Neural cell (in vitro differentiated cells): ENCODE measurements around the gene CTDSP2. TPM values are rescaled to one million over a fixed set of nuclear protein-coding genes. Genes with fewer than 3 reads are reported as not detected.
A peak's percentile ranks its signal among the peaks of the same experiment; 100 is the strongest.
"Not testable (repeated sequence)": the region's sequence is repeated elsewhere in the genome, so short reads cannot be mapped to it uniquely, and the experiment has no call there.

Experiments used
- H2AFZ ChIP-seq: fragments of 200-600, 300-800 bp; sonication (generic), shearing (Covaris generic); 2 replicates; pipeline ENCODE4 v1.6.0; 2014; ENCODE audit warnings: low read depth, mild to moderate bottlenecking, antibody characterized with exemption, low read length, moderate library complexity
- H3F3A ChIP-seq: fragments of 200-600 bp; shearing (Covaris generic); 2 replicates; pipeline ENCODE4 v1.6.1; 2016; ENCODE audit warnings: mild to moderate bottlenecking, moderate library complexity, mixed read lengths, antibody characterized with exemption, low read length; ENCODE audit not compliant: insufficient read depth, poor library complexity, severe bottlenecking
- H3K27ac ChIP-seq: fragments of 200-600, 300-800 bp; sonication (generic), shearing (Covaris generic); 2 replicates; pipeline ENCODE4 v1.5.1; 2014; ENCODE audit warnings: mild to moderate bottlenecking, low read length, moderate library complexity
- H3K27me3 ChIP-seq: fragments of 300-800, 200-600 bp; sonication (generic), shearing (Covaris generic); 2 replicates; pipeline ENCODE4 v1.6.0; 2014; ENCODE audit warnings: mild to moderate bottlenecking, low read depth, low read length, moderate library complexity; ENCODE audit not compliant: insufficient read depth
- H3K36me3 ChIP-seq: fragments of 300-800, 200-600 bp; sonication (generic), shearing (Covaris generic); 2 replicates; pipeline ENCODE4 v1.5.1; 2014; ENCODE audit warnings: mild to moderate bottlenecking, antibody characterized with exemption, low read length, moderate library complexity; ENCODE audit not compliant: insufficient read depth
- H3K4me2 ChIP-seq: fragments of 300-800, 200-600 bp; sonication (generic), shearing (Covaris generic); 2 replicates; pipeline ENCODE4 v1.6.0; 2014; ENCODE audit warnings: mild to moderate bottlenecking, low read length
- H3K4me3 ChIP-seq: fragments of 300-800, 200-600 bp; sonication (generic), shearing (Covaris generic); 2 replicates; pipeline ENCODE4 v1.5.1; 2014; ENCODE audit warnings: mild to moderate bottlenecking, low read length, moderate library complexity
- H3K79me2 ChIP-seq: fragments of 200-600 bp; shearing (Covaris generic); replicated peaks from 2 replicates; pipeline ENCODE4 v1.6.0; 2014; ENCODE audit warnings: mild to moderate bottlenecking, low read length, moderate library complexity; ENCODE audit not compliant: insufficient read depth
- H3K9ac ChIP-seq: fragments of 300-800, 200-600 bp; sonication (generic), shearing (Covaris generic); 2 replicates; pipeline ENCODE4 v1.6.1; 2016; ENCODE audit warnings: mild to moderate bottlenecking, low read length, mixed read lengths
- H3K9me2 ChIP-seq: fragments of 200-600 bp; shearing (Covaris generic); 2 replicates; pipeline ENCODE4 v1.6.1; 2016; ENCODE audit warnings: mild to moderate bottlenecking, low read length, mixed read lengths; ENCODE audit not compliant: insufficient read depth
- H3K9me3 ChIP-seq: fragments of 200-600, 300-800 bp; sonication (generic), shearing (Covaris generic); 2 replicates; pipeline ENCODE4 v1.6.1; 2016; ENCODE audit warnings: mild to moderate bottlenecking, mixed run types, low read length, moderate library complexity, mixed read lengths
- H4K20me1 ChIP-seq: fragments of 200-600 bp; shearing (Covaris generic); 2 replicates; pipeline ENCODE4 v1.6.1; 2016; ENCODE audit warnings: mild to moderate bottlenecking, mixed run types; ENCODE audit not compliant: insufficient read depth
- EP300 ChIP-seq: fragments of 450-650 bp; conservative IDR thresholded peaks from 2 replicates; pipeline ENCODE4 v1.6.1; 2014; ENCODE audit warnings: antibody characterized with exemption, mild to moderate bottlenecking, moderate library complexity; ENCODE audit not compliant: poor library complexity, severe bottlenecking
- MXI1 ChIP-seq: fragments of 450-650 bp; conservative IDR thresholded peaks from 2 replicates; pipeline ENCODE4 v1.6.1; 2014; ENCODE audit warnings: antibody characterized with exemption, mild to moderate bottlenecking; ENCODE audit not compliant: poor library complexity, severe bottlenecking
- POLR2AphosphoS5 ChIP-seq: IDR thresholded peaks from 2 replicates; pipeline ENCODE4 v1.6.1; 2012
- RAD21 ChIP-seq: fragments of 450-650 bp; conservative IDR thresholded peaks from 2 replicates; pipeline ENCODE4 v1.6.1; 2014; ENCODE audit warnings: antibody characterized with exemption, mild to moderate bottlenecking, moderate library complexity
- SMC3 ChIP-seq: fragments of 450-650 bp; conservative IDR thresholded peaks from 2 replicates; pipeline ENCODE4 v1.6.1; 2014; ENCODE audit warnings: antibody characterized with exemption, mild to moderate bottlenecking, moderate library complexity; ENCODE audit not compliant: poor library complexity
- TAF1 ChIP-seq: IDR thresholded peaks from 2 replicates; pipeline ENCODE4 v1.6.1; 2012; ENCODE audit warnings: low read depth
- polyA plus RNA-seq: library from polyadenylated mRNA; depleted of rRNA; stranded (reverse); fragments of >200 nt; gene quantifications from 2 replicates; pipeline ENCODE4 v1.2.3, GENCODE V29; 2014
- TF ChIP-seq, protein P1 (sequence below): IDR thresholded peaks from 2 replicates; pipeline ENCODE4 v1.6.1; 2012; ENCODE audit warnings: borderline replicate concordance
- TF ChIP-seq, protein P2 (sequence below): fragments of 450-650 bp; IDR thresholded peaks from 2 replicates; pipeline ENCODE4 v1.5.1; 2014; ENCODE audit warnings: antibody characterized with exemption, mild to moderate bottlenecking, moderate library complexity; ENCODE audit not compliant: poor library complexity, severe bottlenecking

Gene CTDSP2
- polyA plus RNA-seq, 1 donor from 2014 or later, result 23.6 TPM

DNA sequence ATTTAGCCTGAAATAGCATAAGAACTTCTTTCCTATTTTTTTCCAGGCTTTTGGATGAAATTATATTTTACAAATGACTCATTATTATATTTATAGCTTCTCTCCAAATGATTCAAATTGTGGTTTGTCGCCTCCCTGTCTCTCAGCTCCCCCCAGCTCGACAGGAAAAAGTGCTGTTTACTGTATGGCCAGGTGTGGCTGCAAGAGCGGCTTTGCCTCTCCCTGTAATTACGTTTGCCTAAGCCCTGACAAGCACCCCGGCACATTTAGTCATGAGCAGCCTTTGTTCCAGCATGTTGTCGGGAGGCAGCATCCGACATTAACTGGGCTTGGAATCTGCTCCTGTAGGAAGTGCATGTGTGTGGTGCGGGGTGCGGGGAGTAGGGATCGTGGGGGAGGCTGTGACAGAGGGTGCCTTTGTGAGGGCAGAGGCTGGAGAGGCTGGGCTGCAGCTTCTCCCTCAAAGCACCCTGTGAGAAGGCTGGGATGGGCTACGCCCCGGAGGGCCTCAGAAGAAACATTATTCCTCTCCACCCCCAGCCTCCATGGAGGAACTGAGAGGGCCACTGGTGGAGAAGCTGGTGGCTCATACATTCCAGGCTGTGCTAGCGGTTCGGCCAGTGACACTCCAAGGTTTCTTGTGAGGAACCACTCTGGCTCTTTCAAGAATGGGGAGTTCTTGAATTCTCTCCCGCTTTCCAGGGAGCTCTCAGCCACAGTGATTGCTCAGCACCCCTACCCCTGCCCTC is 42.1 kb upstream of the CTDSP2 start:
- Histone ChIP-seq H3K27ac (no peak overlapping the region), H3K9me3 (no peaks in the 10 kb centered on the region), H3K36me3 (no peaks in the 10 kb centered on the region), H3K4me3 (peak overlapping the region; percentile 10), H3K9ac (peak overlapping the region; percentile 45), H2AFZ (peak overlapping the region; percentile 66), H3K27me3 (no peaks in the 10 kb centered on the region), H3K9me2 (no peaks in the 10 kb centered on the region), H3F3A (no peaks in the 10 kb centered on the region), H3K4me2 (no peak overlapping the region), H3K79me2 (no peaks in the 10 kb centered on the region), H4K20me1 (no peaks in the 10 kb centered on the region)
- TF ChIP-seq TAF1 (no peak), POLR2AphosphoS5 (peak; percentile 22), SMC3 (no peak)

DNA sequence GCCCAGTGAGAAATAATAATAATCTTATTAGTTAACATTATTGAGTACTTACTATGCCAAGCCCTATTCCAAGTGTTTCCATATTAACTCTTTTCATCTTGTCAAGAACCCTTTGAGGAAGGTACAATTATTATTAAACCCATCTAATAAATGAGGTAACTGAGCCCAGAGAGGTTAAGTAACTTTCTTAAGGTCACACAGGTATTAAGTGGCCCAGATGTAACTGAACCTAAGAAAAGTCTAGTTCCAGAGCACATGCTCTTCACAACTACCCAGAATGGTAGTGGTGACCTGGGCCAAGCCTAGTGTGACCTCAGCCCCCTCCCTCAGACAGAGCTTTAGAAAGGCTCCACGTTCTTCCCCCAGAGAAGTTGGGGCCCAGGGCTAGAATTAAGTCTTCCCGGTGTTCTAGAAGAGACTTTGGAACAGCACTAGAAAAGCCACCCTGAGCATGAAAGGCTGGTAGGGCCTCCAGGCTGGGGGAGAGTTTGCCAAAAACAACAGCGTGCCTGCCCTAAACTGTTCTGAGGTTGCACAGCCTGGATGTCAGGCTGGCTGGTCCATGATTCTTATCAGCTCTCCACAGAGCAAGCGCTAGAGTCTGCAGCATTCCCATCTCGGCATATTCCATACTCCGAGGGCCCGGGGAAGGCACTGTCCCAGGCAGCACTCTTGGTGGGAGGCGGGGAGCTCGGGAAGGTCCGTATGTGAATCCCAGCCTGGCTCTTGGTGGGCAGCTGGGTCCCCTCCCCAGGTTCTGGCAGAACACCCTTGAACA is 41.3 kb upstream of the CTDSP2 start:
- Histone ChIP-seq H3K9ac (peak overlapping the region; percentile 45), H3F3A (no peaks in the 10 kb centered on the region), H3K79me2 (no peaks in the 10 kb centered on the region), H3K4me2 (no peak overlapping the region), H3K9me2 (no peaks in the 10 kb centered on the region), H3K27ac (no peak overlapping the region), H3K9me3 (no peaks in the 10 kb centered on the region), H3K4me3 (no peak overlapping the region), H3K27me3 (no peaks in the 10 kb centered on the region), H4K20me1 (no peaks in the 10 kb centered on the region), H3K36me3 (no peaks in the 10 kb centered on the region), H2AFZ (no peak overlapping the region)
- TF ChIP-seq POLR2AphosphoS5, result no peak
- TF ChIP-seq, protein P1, sequence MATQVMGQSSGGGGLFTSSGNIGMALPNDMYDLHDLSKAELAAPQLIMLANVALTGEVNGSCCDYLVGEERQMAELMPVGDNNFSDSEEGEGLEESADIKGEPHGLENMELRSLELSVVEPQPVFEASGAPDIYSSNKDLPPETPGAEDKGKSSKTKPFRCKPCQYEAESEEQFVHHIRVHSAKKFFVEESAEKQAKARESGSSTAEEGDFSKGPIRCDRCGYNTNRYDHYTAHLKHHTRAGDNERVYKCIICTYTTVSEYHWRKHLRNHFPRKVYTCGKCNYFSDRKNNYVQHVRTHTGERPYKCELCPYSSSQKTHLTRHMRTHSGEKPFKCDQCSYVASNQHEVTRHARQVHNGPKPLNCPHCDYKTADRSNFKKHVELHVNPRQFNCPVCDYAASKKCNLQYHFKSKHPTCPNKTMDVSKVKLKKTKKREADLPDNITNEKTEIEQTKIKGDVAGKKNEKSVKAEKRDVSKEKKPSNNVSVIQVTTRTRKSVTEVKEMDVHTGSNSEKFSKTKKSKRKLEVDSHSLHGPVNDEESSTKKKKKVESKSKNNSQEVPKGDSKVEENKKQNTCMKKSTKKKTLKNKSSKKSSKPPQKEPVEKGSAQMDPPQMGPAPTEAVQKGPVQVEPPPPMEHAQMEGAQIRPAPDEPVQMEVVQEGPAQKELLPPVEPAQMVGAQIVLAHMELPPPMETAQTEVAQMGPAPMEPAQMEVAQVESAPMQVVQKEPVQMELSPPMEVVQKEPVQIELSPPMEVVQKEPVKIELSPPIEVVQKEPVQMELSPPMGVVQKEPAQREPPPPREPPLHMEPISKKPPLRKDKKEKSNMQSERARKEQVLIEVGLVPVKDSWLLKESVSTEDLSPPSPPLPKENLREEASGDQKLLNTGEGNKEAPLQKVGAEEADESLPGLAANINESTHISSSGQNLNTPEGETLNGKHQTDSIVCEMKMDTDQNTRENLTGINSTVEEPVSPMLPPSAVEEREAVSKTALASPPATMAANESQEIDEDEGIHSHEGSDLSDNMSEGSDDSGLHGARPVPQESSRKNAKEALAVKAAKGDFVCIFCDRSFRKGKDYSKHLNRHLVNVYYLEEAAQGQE, result no peak
- TF ChIP-seq EP300, result no peak
- no peak for TF ChIP-seq RAD21
- TF ChIP-seq, protein P2, sequence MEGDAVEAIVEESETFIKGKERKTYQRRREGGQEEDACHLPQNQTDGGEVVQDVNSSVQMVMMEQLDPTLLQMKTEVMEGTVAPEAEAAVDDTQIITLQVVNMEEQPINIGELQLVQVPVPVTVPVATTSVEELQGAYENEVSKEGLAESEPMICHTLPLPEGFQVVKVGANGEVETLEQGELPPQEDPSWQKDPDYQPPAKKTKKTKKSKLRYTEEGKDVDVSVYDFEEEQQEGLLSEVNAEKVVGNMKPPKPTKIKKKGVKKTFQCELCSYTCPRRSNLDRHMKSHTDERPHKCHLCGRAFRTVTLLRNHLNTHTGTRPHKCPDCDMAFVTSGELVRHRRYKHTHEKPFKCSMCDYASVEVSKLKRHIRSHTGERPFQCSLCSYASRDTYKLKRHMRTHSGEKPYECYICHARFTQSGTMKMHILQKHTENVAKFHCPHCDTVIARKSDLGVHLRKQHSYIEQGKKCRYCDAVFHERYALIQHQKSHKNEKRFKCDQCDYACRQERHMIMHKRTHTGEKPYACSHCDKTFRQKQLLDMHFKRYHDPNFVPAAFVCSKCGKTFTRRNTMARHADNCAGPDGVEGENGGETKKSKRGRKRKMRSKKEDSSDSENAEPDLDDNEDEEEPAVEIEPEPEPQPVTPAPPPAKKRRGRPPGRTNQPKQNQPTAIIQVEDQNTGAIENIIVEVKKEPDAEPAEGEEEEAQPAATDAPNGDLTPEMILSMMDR, result no peak
- TF ChIP-seq MXI1, result no peak
- TF ChIP-seq SMC3, result no peak
- no peak for TF ChIP-seq TAF1

DNA sequence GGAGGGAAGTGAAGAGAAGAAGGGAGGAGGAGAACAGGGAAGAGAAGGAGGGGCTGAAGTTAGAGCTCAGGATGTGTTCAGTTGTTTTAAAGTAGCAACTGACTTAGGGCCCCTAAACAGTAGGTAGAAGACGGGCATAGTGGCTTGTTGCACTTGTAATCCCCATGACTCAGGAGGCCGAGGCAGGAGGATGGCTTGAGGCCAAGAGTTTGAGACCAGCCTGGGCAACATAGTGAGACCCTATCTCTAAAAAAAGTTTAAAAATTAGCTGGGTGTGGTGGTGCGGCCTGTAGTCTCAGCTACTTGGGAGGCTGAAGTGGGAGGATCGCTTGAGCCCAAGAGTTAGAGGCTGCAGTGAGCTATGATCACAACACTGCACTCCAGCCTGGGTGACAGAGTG is 40.4 kb upstream of the CTDSP2 start:
- not testable (repeated sequence) for H3K9me3 ChIP-seq, H3K27ac ChIP-seq, H3K36me3 ChIP-seq, H3F3A ChIP-seq, H3K27me3 ChIP-seq, H4K20me1 ChIP-seq, H3K79me2 ChIP-seq, H3K4me2 ChIP-seq, H2AFZ ChIP-seq, H3K9me2 ChIP-seq, H3K4me3 ChIP-seq, H3K9ac ChIP-seq
